IMR-90 (cell line): Measurements from ENCODE around the gene DYNLT2. TPM values are rescaled to one million over a fixed set of nuclear protein-coding genes. Genes with fewer than 3 reads are reported as not detected.

ENCODE experiments used
- ATAC-seq: fragments of 200-7000 bp; cut with Tn5 transposase; 2 replicates; pipeline ENCODE4 v1.9.1; 2020; ENCODE audit warnings: low read depth, mild to moderate bottlenecking, moderate library complexity
- BruUV-seq: library from RNA; stranded (reverse); fragments of 400-500 nt; replicated peaks from 2 replicates; lab custom pipeline; 2021; lab: Mats Ljungman, UMichigan
- CTCF ChIA-PET: fragments of 300-600 bp; formaldehyde crosslinking; extraction: SDS; loops from one replicate; lab custom pipeline; 2021; ENCODE audit warnings: antibody characterized with exemption; lab: Yijun Ruan, JAX
- POLR2A ChIA-PET: fragments of 300-600 bp; sonication (Branson Sonifier 250); formaldehyde crosslinking; loops from one replicate; lab custom pipeline; 2022; ENCODE audit warnings: antibody characterized with exemption; ENCODE audit not compliant: unreplicated experiment; lab: Charles Lee
- DNase-seq: peaks from one replicate; pipeline ENCODE4 v3.0.0; 2013
- H2AFZ ChIP-seq: replicated peaks from 2 replicates; pipeline ENCODE3; 2013; ENCODE audit warnings: low read length, mild to moderate bottlenecking; ENCODE audit not compliant: poor library complexity
- H2AK5ac ChIP-seq: 2 replicates; pipeline ENCODE4 v1.6.1; 2013; ENCODE audit warnings: low read depth, low read length, inconsistent platforms
- H2AK9ac ChIP-seq: replicated peaks from 2 replicates; pipeline ENCODE3; 2013; ENCODE audit warnings: mild to moderate bottlenecking, low read depth, low read length, moderate library complexity; ENCODE audit not compliant: poor library complexity
- H2BK120ac ChIP-seq: 2 replicates; pipeline ENCODE4 v1.6.1; 2013; ENCODE audit warnings: low read depth, low read length, inconsistent platforms
- H2BK15ac ChIP-seq: 3 replicates; pipeline ENCODE4 v1.6.1; 2013; ENCODE audit warnings: low read depth, low read length, inconsistent platforms
- H2BK20ac ChIP-seq: 2 replicates; pipeline ENCODE4 v1.6.1; 2013; ENCODE audit warnings: low read depth, mild to moderate bottlenecking, inconsistent platforms, low read length, moderate library complexity
- H2BK5ac ChIP-seq: 2 replicates; pipeline ENCODE4 v1.6.1; 2013; ENCODE audit warnings: mild to moderate bottlenecking, low read depth, low read length, inconsistent platforms; ENCODE audit not compliant: poor library complexity, severe bottlenecking
- H3K14ac ChIP-seq: replicated peaks from 2 replicates; pipeline ENCODE4 v1.6.1; 2013; ENCODE audit warnings: low read depth, low read length, inconsistent platforms
- H3K18ac ChIP-seq: 2 replicates; pipeline ENCODE4 v1.6.1; 2013; ENCODE audit warnings: low read depth, low read length, control low read depth
- H3K23ac ChIP-seq: 2 replicates; pipeline ENCODE4 v1.6.1; 2013; ENCODE audit warnings: low read depth, low read length, inconsistent platforms
- H3K27ac ChIP-seq: 2 replicates; pipeline ENCODE4 v1.5.1; 2013; ENCODE audit warnings: mild to moderate bottlenecking, control low read depth, low read length; ENCODE audit not compliant: insufficient read depth
- H3K27me3 ChIP-seq: 2 replicates; pipeline ENCODE4 v1.6.1; 2013; ENCODE audit warnings: low read length; ENCODE audit not compliant: control insufficient read depth, insufficient read depth
- H3K36me3 ChIP-seq: 2 replicates; pipeline ENCODE4 v1.6.1; 2013; ENCODE audit warnings: low read length, mixed read lengths; ENCODE audit not compliant: control insufficient read depth, insufficient read depth
- H3K4ac ChIP-seq: 2 replicates; pipeline ENCODE4 v1.6.1; 2013; ENCODE audit warnings: low read depth, low read length, inconsistent platforms
- H3K4me1 ChIP-seq: 2 replicates; pipeline ENCODE4 v1.6.1; 2013; ENCODE audit warnings: low read length, mixed read lengths; ENCODE audit not compliant: control insufficient read depth, insufficient read depth
- H3K4me2 ChIP-seq: 2 replicates; pipeline ENCODE4 v1.6.1; 2013; ENCODE audit warnings: low read depth, mild to moderate bottlenecking, control low read depth, low read length, moderate library complexity
- H3K4me3 ChIP-seq: 2 replicates; pipeline ENCODE4 v1.5.1; 2013; ENCODE audit warnings: low read depth, mild to moderate bottlenecking, control low read depth, low read length, moderate library complexity; ENCODE audit not compliant: insufficient read depth
- H3K56ac ChIP-seq: 2 replicates; pipeline ENCODE4 v1.6.1; 2013; ENCODE audit warnings: low read length, inconsistent platforms; ENCODE audit not compliant: insufficient read depth; ENCODE audit errors: extremely low read depth
- H3K79me1 ChIP-seq, 2 experiments: 2 replicates each; pipeline ENCODE4 v1.6.1; 2013; ENCODE audit warnings: low read length in 2 of 2, inconsistent platforms in 1 of 2, low read depth in 1 of 2
- H3K9ac ChIP-seq: 2 replicates; pipeline ENCODE4 v1.6.1; 2013; ENCODE audit warnings: low read depth, low read length, control low read depth
- H3K9me1 ChIP-seq: 2 replicates; pipeline ENCODE4 v1.6.1; 2013; ENCODE audit warnings: low read length, inconsistent platforms; ENCODE audit not compliant: insufficient read depth
- H3K9me3 ChIP-seq: 2 replicates; pipeline ENCODE4 v1.6.1; 2013; ENCODE audit warnings: low read length; ENCODE audit not compliant: control insufficient read depth, insufficient read depth
- H4K20me1 ChIP-seq: 2 replicates; pipeline ENCODE4 v1.6.1; 2013; ENCODE audit warnings: low read length, inconsistent platforms; ENCODE audit not compliant: insufficient read depth
- H4K5ac ChIP-seq: 2 replicates; pipeline ENCODE4 v1.6.1; 2013; ENCODE audit warnings: mild to moderate bottlenecking, low read depth, low read length, control low read depth
- H4K8ac ChIP-seq, 2 experiments: 2 replicates each; pipeline ENCODE4 v1.6.1; 2013; ENCODE audit warnings: low read depth in 2 of 2, low read length in 2 of 2, control low read depth in 1 of 2, inconsistent platforms in 1 of 2
- H4K91ac ChIP-seq: 2 replicates; pipeline ENCODE4 v1.6.1; 2013; ENCODE audit warnings: low read depth, low read length, inconsistent platforms; ENCODE audit not compliant: insufficient read depth
- BHLHE40 ChIP-seq: fragments of 150-350 bp; IDR thresholded peaks from 2 replicates; pipeline ENCODE4 v1.6.1; 2016; ENCODE audit warnings: mild to moderate bottlenecking, low read depth, low read length
- CEBPB ChIP-seq: IDR thresholded peaks from 2 replicates; pipeline ENCODE4 v1.6.1; 2012; ENCODE audit warnings: low read depth, low read length, improper control_type of control experiment
- CHD1 ChIP-seq: IDR thresholded peaks from 2 replicates; pipeline ENCODE4 v1.6.1; 2012; ENCODE audit warnings: low read depth, low read length, improper control_type of control experiment
- MAZ ChIP-seq: IDR thresholded peaks from 2 replicates; pipeline ENCODE4 v1.6.1; 2012; ENCODE audit warnings: low read depth, mild to moderate bottlenecking, low read length, improper control_type of control experiment, moderate library complexity, borderline replicate concordance
- RAD21 ChIP-seq: IDR thresholded peaks from 2 replicates; pipeline ENCODE4 v1.6.1; 2012; ENCODE audit warnings: low read length, improper control_type of control experiment
- RCOR1 ChIP-seq: IDR thresholded peaks from 2 replicates; pipeline ENCODE4 v1.6.1; 2012; ENCODE audit warnings: mild to moderate bottlenecking, low read length, improper control_type of control experiment; ENCODE audit not compliant: insufficient replicate concordance
- RFX5 ChIP-seq: IDR thresholded peaks from 2 replicates; pipeline ENCODE4 v1.8.0; 2012; ENCODE audit warnings: low read depth, mild to moderate bottlenecking, low read length, moderate library complexity
- WGBS, 2 experiments: methylation state at CpG; one replicate each; pipeline versions ENCODE4 v1.1.5 to v1.1.7; 2013; ENCODE audit warnings: missing lambda C conversion rate in 2 of 2; ENCODE audit not compliant: insufficient read length in 1 of 2; ENCODE audit errors: extremely low coverage in 2 of 2; 5-methylcytosine and 5-hydroxymethylcytosine counted together
- dilution Hi-C: fragments of 300-500 bp; cut with HindIII; formaldehyde crosslinking; loops from one replicate; pipeline ENCODE4 v1.14.3; 2018; ENCODE audit warnings: low sequenced_read_pairs; ENCODE audit not compliant: unreplicated experiment
- in situ Hi-C: fragments of 300-500 bp; cut with MboI; formaldehyde crosslinking; loops from 3 replicates; pipeline ENCODE4 v1.14.3; 2019; ENCODE audit warnings: low sequenced_read_pairs, inconsistent platforms, mixed read lengths
- intact Hi-C: fragments of 100-400 bp; cut with micrococcal nuclease; formaldehyde crosslinking; loops from 2 replicates; pipeline ENCODE4 v1.10.0; 2022
- polyA plus RNA-seq, 3 experiments: library from polyadenylated mRNA; depleted of rRNA; stranded (reverse); fragments of >200 nt; gene quantifications; 2 replicates each; pipeline ENCODE4 v1.2.3, GENCODE V29; 2012; ENCODE audit warnings: low replicate concordance in 1 of 3
- total RNA-seq: library from RNA; depleted of rRNA; stranded (reverse); fragments of >200 nt; gene quantifications from 2 replicates; pipeline ENCODE4 v1.2.3, GENCODE V29; 2012
- TF ChIP-seq, protein P1 (sequence below): conservative IDR thresholded peaks from 2 replicates; pipeline ENCODE4 v1.5.1; 2012; ENCODE audit warnings: mild to moderate bottlenecking, low read depth, low read length, improper control_type of control experiment

The DYNLT2 gene
- total and polyA plus RNA-seq, 2 of the 4 experiments (the other 2 are of a cell fraction): 0.36 to 0.44 TPM

DNA sequence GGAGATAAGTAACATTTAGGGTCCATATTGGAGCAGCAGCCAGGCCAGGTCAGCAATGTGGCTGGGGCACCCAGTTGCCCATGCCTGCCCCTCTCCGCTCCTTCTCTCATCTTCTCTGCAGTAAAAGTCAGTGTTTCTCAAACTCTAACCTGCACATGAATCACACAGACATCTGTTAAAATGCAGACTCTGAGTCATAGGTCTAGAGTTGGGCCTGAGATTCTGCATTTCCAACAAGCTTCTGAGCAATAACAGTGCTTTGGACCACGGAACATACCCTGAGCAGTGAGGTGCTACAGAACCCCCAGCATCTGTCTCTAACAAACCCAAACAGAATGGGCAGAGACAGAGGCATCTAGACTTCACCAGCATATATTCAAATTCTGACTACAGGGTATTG is 37.2 kb downstream of the DYNLT2 start:
- Histone ChIP-seq H3K36me3 (peaks cover 45% of the 10 kb centered on the region), H3K9ac (no peak overlapping the region), H2AFZ (no peak overlapping the region), H3K4ac (no peak overlapping the region), H3K23ac (no peak overlapping the region), H4K8ac (no peak overlapping the region), H3K4me3 (no peak overlapping the region), H3K27me3 (no peaks in the 10 kb centered on the region), H3K18ac (no peak overlapping the region), H3K4me2 (no peak overlapping the region), H3K56ac (no peak overlapping the region), H4K91ac (no peak overlapping the region), H4K5ac (no peak overlapping the region), H2AK5ac (no peak overlapping the region), H3K27ac (no peak overlapping the region), H3K79me1 (peaks cover 12 to 18% of the 10 kb centered on the region in 2 experiments), H2BK120ac (no peak overlapping the region), H2AK9ac (no peak overlapping the region), H3K9me1 (no peaks in the 10 kb centered on the region), H3K4me1 (no peaks in the 10 kb centered on the region), H3K9me3 (no peaks in the 10 kb centered on the region), H2BK15ac (no peak overlapping the region), H4K20me1 (peaks cover 3% of the 10 kb centered on the region; the same call in 1 of the 2 replicates), H2BK20ac (no peak overlapping the region), H2BK5ac (no peak overlapping the region), H3K14ac (no peak overlapping the region)
- intact Hi-C loops: no loop called here
- DNase-seq: peak; percentile 33
- no peak for ATAC-seq
- ChIA-PET CTCF (interaction anchor here (1.6 kb wide), 1 partner anchor 32 kb away, joined by 3 read pairs; no protein-coding TSS in a partner anchor), POLR2A (no interaction called here)
- no TSS peak for BruUV-seq
- dilution Hi-C loops: no loop called here
- in situ Hi-C loops: loop anchor here (10.0 kb wide), 1 partner anchor 821 kb away; no protein-coding TSS in a partner anchor
- TF ChIP-seq BHLHE40 (no peak), RAD21 (no peak), RFX5 (no peak), RCOR1 (no peak), MAZ (no peak), CEBPB (no peak), CHD1 (no peak)
- TF ChIP-seq, protein P1, sequence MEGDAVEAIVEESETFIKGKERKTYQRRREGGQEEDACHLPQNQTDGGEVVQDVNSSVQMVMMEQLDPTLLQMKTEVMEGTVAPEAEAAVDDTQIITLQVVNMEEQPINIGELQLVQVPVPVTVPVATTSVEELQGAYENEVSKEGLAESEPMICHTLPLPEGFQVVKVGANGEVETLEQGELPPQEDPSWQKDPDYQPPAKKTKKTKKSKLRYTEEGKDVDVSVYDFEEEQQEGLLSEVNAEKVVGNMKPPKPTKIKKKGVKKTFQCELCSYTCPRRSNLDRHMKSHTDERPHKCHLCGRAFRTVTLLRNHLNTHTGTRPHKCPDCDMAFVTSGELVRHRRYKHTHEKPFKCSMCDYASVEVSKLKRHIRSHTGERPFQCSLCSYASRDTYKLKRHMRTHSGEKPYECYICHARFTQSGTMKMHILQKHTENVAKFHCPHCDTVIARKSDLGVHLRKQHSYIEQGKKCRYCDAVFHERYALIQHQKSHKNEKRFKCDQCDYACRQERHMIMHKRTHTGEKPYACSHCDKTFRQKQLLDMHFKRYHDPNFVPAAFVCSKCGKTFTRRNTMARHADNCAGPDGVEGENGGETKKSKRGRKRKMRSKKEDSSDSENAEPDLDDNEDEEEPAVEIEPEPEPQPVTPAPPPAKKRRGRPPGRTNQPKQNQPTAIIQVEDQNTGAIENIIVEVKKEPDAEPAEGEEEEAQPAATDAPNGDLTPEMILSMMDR: no peak
- 100% methylated on average over 1 of the region's 2 CpGs; no CpG with 5 or more reads in 1 of the 2 experiments for WGBS, 2 experiments
